Measurements from ENCODE around the gene YIPF1.

Gene YIPF1

DNA sequence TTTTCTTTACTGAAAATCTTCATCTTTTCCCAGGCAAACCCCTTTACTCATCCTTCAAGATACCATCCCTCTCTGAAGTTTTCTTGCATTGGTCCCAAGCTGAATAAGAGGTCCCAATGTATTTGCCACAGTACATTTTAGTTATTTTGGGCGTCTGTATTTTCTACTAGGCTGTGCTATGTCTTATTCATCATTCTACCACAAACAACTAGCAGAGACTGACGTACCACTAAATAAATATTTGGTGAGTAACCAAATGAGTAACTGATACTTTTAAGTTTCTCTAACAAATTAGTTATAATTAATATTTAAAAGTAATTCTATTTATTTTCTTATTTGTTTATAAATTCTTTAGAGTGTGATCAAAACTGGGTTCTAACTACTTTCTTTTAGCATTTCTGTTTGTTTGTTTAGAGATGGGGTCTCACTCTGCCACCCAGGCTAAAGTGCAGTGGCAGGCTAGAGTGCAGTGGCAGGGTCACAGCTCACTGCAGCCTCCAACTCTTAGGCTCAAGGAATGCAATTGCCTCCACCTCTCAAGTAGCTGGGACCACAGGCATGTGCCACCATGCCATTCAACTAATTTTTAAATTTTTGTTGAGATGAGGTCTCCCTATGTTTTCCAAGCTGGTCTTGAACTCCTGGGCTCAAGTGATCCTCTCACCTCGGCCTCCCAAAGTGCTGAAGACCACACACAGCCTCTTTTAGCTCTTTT lies 84.6 kb downstream of the YIPF1 start:
- TF ChIP-seq, protein P1, sequence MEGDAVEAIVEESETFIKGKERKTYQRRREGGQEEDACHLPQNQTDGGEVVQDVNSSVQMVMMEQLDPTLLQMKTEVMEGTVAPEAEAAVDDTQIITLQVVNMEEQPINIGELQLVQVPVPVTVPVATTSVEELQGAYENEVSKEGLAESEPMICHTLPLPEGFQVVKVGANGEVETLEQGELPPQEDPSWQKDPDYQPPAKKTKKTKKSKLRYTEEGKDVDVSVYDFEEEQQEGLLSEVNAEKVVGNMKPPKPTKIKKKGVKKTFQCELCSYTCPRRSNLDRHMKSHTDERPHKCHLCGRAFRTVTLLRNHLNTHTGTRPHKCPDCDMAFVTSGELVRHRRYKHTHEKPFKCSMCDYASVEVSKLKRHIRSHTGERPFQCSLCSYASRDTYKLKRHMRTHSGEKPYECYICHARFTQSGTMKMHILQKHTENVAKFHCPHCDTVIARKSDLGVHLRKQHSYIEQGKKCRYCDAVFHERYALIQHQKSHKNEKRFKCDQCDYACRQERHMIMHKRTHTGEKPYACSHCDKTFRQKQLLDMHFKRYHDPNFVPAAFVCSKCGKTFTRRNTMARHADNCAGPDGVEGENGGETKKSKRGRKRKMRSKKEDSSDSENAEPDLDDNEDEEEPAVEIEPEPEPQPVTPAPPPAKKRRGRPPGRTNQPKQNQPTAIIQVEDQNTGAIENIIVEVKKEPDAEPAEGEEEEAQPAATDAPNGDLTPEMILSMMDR (IDR thresholded peaks at IDR 0.05; ENCODE audit: insufficient read depth, missing control alignments), result no peak
- DNase-seq (ENCODE audit: insufficient read length, low spot score), result no peak
- FAIRE-seq, result no peak

DNA sequence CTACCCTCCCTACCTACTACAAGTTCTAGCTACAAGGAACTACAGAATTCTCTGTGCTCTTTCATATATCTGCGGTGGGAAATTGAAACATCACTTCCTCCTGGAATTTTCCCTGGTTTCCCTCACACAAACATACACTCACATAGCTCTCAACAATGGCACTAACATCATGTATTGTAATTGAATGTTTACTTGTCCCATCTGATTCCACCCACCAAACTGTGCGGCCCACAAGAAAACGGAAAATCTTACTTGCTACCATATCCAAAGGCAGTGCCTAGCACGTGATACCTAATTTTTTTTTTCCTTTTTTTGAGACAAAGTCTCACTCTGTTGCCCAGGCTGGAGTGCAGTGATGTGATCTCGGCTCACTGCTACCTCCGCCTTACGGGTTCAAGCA lies 85.4 kb downstream of the YIPF1 start:
- TF ChIP-seq, protein P1 (IDR thresholded peaks at IDR 0.05; ENCODE audit: insufficient read depth, missing control alignments), result no peak
- no peak for DNase-seq (ENCODE audit: insufficient read length, low spot score)
- no peak for FAIRE-seq
